Measurements from ENCODE around the gene PHTF1.

GRCh38 chr1:113659035-113659434, 100.3 kb downstream of the PHTF1 start:
- TF ChIP-seq POU6F1 (CRISPR knock-in tag; IDR thresholded peaks at IDR 0.05; ENCODE audit: borderline replicate concordance, low read depth) (no peak), GLIS3 (CRISPR knock-in tag; IDR thresholded peaks at IDR 0.05) (no peak), RARB (CRISPR knock-in tag; IDR thresholded peaks at IDR 0.05) (no peak), ISL1 (CRISPR knock-in tag; IDR thresholded peaks at IDR 0.05) (no peak), CSRNP3 (CRISPR knock-in tag; IDR thresholded peaks at IDR 0.05) (no peak), SNAI2 (CRISPR knock-in tag; IDR thresholded peaks at IDR 0.05) (no peak), ZFP3 (CRISPR knock-in tag; IDR thresholded peaks at IDR 0.05) (no peak), PATZ1 (CRISPR knock-in tag; IDR thresholded peaks at IDR 0.05; ENCODE audit: borderline replicate concordance) (no peak), ZFP30 (CRISPR knock-in tag; IDR thresholded peaks at IDR 0.05) (no peak), ARNTL (CRISPR knock-in tag; IDR thresholded peaks at IDR 0.05; ENCODE audit: borderline replicate concordance, low read depth) (no peak), BACH2 (CRISPR knock-in tag; IDR thresholded peaks at IDR 0.05; ENCODE audit: borderline replicate concordance) (no peak), PPARA (CRISPR knock-in tag; IDR thresholded peaks at IDR 0.05; ENCODE audit: borderline replicate concordance) (no peak), ESRRG (CRISPR knock-in tag; IDR thresholded peaks at IDR 0.05) (no peak), CSDC2 (CRISPR knock-in tag; IDR thresholded peaks at IDR 0.05) (no peak)
